Activated T-cell treated with anti-CD3 and anti-CD28 coated beads, Interleukin-2, amount 50 U/mL, for 72 hours (primary cell): ENCODE measurements around the gene OR6S1. TPM values are rescaled to one million over a fixed set of nuclear protein-coding genes. Genes with fewer than 3 reads are reported as not detected.

Experiments
- ATAC-seq, 2 donors: fragments of 150-1000 bp; cut with Tn5 transposase; replicated peaks in 1 of 2; 2 replicates each; pipeline ENCODE4 v1.10.0; 2021; ENCODE audit warnings: moderate library complexity in 2 of 2, mild to moderate bottlenecking in 1 of 2
- DNase-seq, 2 donors: peaks; one replicate each; pipeline ENCODE4 v3.0.0; 2021 to 2022; ENCODE audit warnings: mixed read lengths in 1 of 2
- H3K27ac Mint-ChIP-seq: one replicate; pipeline ENCODE4 v1.8.0; 2022; ENCODE audit warnings: mild to moderate bottlenecking, moderate library complexity, mixed read lengths
- H3K27me3 Mint-ChIP-seq: one replicate; pipeline ENCODE4 v1.8.0; 2022; ENCODE audit warnings: low read depth, mixed read lengths
- H3K36me3 Mint-ChIP-seq, 2 donors: one replicate each; pipeline ENCODE4 v1.8.0; 2022; ENCODE audit warnings: mixed read lengths in 2 of 2, mild to moderate bottlenecking in 1 of 2; ENCODE audit not compliant: insufficient read depth in 2 of 2
- H3K4me1 Mint-ChIP-seq: one replicate; pipeline ENCODE4 v1.8.0; 2022; ENCODE audit warnings: low read depth, mixed read lengths
- H3K4me3 Mint-ChIP-seq, 2 donors: one replicate each; pipeline ENCODE4 v1.8.0; 2022; ENCODE audit warnings: mild to moderate bottlenecking in 2 of 2, mixed read lengths in 2 of 2, moderate library complexity in 2 of 2
- H3K9me3 Mint-ChIP-seq, 2 donors: one replicate each; pipeline ENCODE4 v1.8.0; 2022; ENCODE audit warnings: mixed read lengths in 2 of 2
- total RNA-seq, 2 donors: library from RNA; stranded (reverse); gene quantifications; one replicate each; pipeline ENCODE4 v1.2.3, GENCODE V29; 2022

Gene OR6S1, protein sequence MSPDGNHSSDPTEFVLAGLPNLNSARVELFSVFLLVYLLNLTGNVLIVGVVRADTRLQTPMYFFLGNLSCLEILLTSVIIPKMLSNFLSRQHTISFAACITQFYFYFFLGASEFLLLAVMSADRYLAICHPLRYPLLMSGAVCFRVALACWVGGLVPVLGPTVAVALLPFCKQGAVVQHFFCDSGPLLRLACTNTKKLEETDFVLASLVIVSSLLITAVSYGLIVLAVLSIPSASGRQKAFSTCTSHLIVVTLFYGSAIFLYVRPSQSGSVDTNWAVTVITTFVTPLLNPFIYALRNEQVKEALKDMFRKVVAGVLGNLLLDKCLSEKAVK
- not detected for total RNA-seq

DNA sequence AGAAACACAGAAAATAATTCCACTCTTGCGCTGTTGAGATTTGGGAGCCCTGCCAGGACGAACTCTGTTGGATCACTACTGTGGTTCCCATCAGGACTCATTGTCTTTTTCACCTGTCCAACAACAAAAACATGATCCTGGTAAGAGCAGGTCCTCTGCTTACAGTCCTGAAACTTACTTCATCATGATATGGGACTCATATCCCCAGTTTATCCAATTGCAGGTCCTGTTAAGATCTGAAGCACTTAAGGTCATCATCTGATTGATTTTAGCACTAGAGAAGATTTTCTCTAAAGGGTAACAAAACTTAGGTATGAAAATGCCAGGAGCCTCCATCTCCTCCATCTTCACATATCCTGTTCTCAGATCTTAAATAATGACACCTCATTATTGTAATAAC lies at the start of gene OR6S1:
OR6S1 (minus strand) TSS at position 101 of the 400 bp plus-strand sequence; CDS start at position 101, 0 bp downstream.
- no peaks in the 10 kb centered on the region for H3K36me3 Mint-ChIP-seq
- DNase-seq (no peak), ATAC-seq (no peak)
- no peaks in the 10 kb centered on the region for H3K9me3 Mint-ChIP-seq
- H3K4me3 Mint-ChIP-seq: no peak within 1 kb of the TSS
- no peaks in the 10 kb centered on the region for H3K4me1 Mint-ChIP-seq
- H3K27me3 Mint-ChIP-seq: peaks cover 27% of the 10 kb centered on the region
- no peak within 1 kb of the TSS for H3K27ac Mint-ChIP-seq

DNA sequence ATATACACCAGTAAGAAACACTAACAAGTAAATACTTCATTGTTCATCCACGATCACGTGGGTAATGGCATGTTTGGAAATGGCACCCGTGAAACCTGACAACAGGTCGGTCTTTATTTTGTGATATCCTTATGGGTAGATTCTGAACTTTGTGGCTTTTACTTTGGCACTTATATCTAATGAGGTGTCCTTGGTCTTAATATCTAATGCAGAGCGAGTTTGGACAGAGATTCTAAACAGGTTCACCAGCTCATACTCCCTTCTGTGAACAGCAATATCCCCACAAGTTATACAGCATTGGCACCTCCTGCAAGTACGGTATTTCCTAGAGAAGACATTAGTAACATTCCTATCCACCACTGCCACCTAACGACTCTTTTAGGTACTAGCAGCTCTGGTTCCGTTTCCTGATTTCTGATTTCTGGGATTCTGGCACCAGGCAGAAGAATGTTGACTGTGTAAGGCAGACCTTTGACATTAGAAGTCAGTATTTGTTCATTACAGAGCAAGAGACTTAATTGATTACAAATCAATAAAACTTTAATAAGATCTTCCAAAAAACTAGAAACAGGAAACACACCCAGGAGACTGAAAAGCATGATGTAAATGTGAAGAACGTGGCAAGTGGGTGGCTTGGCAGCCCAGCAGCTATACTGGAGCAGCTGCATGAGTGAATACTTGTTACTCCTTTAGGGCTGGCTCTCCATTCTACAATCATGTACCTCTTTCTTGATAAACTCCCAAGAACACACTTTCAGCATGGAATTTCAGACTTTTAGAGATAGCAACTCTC lies 49.6 kb upstream of the OR6S1 start:
- H3K27me3 Mint-ChIP-seq: no peaks in the 10 kb centered on the region
- H3K27ac Mint-ChIP-seq: no peak overlapping the region

DNA sequence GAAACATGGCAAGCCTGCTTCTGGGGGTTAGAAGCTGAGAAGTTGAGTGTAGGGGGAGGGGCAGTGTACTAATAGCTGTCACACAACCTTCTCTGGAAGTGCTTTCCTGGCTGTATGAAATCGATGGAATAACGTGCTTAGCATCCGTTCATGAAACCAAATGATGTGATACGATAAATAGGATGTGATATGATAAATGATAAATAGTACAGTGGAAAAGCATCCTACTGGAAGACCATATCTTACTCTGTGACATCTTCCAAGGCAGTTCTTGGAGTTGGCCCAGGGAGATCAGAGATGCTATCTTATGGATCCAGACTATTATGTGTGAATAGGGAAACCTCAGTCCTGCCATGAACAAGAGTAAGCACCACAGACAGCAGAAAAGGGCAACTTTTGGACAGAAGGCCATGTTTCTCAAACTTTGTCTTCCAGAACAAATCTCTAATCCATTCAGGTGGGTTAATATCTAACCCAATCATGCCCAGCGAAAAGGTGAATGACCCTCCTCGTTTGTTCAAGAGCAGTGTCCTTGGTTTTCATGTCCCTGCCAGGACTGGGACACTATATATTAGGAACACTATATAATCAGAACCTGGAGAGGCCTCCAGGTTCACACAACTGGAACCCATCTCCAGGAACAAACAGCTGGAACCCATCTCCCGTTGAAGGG lies 46.8 kb upstream of the OR6S1 start, which contains the start of gene ANG:
ANG (plus strand) TSS at position 598 of the 673 bp plus-strand sequence. CDS start 4,801 bp downstream, outside the sequence.
- Mint-ChIP-seq H3K27ac (no peak within 1 kb of the TSS), H3K36me3 (no peaks in the 10 kb centered on the region), H3K9me3 (no peaks in the 10 kb centered on the region), H3K4me1 (peaks cover 19% of the 10 kb centered on the region), H3K27me3 (no peaks in the 10 kb centered on the region), H3K4me3 (no peak within 1 kb of the TSS)
- DNase-seq: no peak
- ATAC-seq: no peak

More for the DNA sequence above, 49.6 kb upstream of the OR6S1 start:
- Mint-ChIP-seq H3K9me3 (no peaks in the 10 kb centered on the region), H3K4me1 (peaks cover 12% of the 10 kb centered on the region), H3K36me3 (no peaks in the 10 kb centered on the region), H3K4me3 (peak overlapping the region in 1 of 2 donors; percentile 39)
- DNase-seq (peak; percentile 36 to 48), ATAC-seq (peak; percentile 65 to 80)

DNA sequence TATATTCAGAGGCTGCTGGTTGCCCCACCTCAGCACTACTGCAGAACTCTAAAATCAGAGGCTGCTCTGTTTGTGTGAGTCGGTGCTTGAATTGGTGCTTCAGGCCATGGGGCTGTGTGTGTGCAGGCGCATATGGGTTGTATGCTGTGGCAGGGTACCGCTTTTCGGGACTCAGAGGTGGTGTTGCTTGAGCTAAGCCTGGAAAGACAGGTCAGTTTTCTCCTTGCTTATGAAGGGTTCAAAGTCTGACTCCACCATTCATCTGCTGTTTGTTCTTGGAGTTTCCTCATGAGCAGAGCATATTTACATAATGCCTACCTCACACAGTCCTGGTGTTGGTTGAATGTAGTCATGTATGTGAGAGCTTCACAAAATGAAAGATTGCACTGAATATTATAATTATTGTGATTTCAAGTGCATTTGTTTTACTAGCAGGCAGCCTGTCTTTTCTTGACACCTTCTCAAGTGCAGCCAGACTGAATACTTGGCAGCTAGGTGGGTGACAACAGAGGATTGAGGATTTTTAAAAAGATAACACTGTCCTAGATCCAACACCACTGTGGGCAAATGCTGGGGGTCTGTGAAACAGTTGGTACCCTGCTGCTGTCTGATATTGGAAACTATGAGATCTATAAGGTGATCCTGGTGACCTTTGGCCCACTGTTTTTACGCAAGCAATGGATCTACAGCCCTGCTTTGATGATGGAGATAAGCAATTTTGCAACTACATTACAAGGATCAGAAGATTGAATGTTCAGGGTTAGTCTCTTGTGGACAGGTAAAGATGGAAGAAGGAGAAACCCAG lies 46.1 kb upstream of the OR6S1 start:
- H3K4me1 Mint-ChIP-seq: peaks cover 19% of the 10 kb centered on the region

DNA sequence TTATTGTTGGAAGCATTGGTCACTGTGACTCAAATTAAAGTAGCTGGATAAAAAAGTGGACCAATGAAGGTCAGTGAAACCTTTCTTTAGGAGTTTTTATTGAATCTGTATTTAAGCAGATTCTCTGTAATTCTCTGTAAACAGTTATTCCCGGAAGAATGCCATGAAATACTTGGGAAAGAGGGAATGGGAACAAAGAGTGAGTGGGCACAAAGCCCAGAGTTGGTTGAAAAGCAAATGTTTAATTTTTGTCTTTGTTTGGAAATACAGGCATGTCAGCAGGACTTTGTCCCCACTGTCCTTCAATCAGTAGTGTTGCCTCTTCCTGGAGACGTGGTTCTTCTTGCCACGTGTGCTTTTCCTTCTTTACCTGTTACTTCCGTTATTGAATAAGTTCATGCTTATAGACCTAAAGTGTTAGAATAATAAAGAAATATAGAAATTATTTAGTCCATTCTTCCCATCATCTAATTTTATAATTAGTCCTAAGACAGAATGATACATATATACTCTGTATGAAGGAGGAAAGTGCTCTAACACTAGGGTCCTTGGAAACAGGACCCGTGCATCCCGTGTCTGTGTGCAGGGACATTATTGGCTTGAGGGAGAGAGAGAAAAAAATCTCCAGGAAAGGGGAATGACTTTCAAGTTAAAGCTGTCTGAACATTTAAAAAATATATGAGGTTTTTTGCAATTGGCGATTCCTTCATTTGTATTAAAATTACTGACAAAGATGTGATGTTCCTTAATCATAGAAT lies 45.1 kb upstream of the OR6S1 start:
- H3K27me3 Mint-ChIP-seq: no peaks in the 10 kb centered on the region
- no peak overlapping the region for H3K4me3 Mint-ChIP-seq
- no peaks in the 10 kb centered on the region for H3K36me3 Mint-ChIP-seq
- ATAC-seq (no peak), DNase-seq (no peak)
- no peaks in the 10 kb centered on the region for H3K9me3 Mint-ChIP-seq
- H3K27ac Mint-ChIP-seq: no peak overlapping the region
- peaks cover 14% of the 10 kb centered on the region for H3K4me1 Mint-ChIP-seq

More for the DNA sequence above, 46.1 kb upstream of the OR6S1 start:
- DNase-seq: no peak
- no peaks in the 10 kb centered on the region for H3K9me3 Mint-ChIP-seq
- H3K27ac Mint-ChIP-seq: no peak overlapping the region
- H3K4me3 Mint-ChIP-seq: no peak overlapping the region
- no peak for ATAC-seq
- no peaks in the 10 kb centered on the region for H3K36me3 Mint-ChIP-seq
- no peaks in the 10 kb centered on the region for H3K27me3 Mint-ChIP-seq

DNA sequence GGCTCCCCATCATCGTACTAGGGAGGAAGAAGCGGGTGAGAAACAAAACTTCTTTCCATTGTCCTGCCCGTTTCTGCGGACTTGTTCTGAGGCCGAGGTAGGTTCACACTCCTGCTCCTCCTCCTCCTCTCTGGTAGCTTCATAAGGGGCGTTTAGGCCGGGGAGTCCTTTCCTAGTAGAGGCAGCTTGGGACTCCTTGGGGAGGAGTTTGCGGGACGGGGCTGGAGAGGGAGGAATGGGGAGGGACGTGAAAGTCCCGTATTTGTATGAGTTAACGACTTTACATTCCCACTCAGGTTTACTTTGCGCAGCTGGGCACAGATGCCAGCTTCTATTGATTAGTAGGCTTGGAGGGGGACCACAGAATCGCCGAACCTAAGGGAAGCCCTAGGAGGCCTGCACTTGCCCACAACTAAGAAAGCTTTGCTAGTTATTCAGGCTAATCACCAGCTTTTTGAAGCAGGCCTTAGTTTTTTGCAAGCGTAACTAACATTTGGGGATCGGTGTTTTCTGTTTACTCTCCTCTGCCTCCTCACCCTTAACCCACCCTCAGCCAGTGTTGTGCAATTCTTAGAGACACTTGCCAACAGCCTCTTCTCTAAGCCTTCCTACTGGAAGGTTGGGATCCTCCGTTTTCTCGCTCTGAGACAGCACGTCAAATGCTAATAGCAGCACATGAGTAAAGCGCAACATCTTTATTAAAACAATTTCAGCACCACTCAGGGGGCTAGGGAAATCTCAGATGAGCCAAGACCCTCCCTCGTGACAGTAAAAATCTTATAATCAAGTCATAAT lies 43.4 kb upstream of the OR6S1 start:
- no peaks in the 10 kb centered on the region for H3K27me3 Mint-ChIP-seq
- no peaks in the 10 kb centered on the region for H3K9me3 Mint-ChIP-seq
- peak overlapping the region; percentile 17 for H3K27ac Mint-ChIP-seq
- H3K4me3 Mint-ChIP-seq: no peak overlapping the region
- ATAC-seq: no peak
- no peaks in the 10 kb centered on the region for H3K36me3 Mint-ChIP-seq
- H3K4me1 Mint-ChIP-seq: peaks cover 7% of the 10 kb centered on the region
- DNase-seq: no peak

DNA sequence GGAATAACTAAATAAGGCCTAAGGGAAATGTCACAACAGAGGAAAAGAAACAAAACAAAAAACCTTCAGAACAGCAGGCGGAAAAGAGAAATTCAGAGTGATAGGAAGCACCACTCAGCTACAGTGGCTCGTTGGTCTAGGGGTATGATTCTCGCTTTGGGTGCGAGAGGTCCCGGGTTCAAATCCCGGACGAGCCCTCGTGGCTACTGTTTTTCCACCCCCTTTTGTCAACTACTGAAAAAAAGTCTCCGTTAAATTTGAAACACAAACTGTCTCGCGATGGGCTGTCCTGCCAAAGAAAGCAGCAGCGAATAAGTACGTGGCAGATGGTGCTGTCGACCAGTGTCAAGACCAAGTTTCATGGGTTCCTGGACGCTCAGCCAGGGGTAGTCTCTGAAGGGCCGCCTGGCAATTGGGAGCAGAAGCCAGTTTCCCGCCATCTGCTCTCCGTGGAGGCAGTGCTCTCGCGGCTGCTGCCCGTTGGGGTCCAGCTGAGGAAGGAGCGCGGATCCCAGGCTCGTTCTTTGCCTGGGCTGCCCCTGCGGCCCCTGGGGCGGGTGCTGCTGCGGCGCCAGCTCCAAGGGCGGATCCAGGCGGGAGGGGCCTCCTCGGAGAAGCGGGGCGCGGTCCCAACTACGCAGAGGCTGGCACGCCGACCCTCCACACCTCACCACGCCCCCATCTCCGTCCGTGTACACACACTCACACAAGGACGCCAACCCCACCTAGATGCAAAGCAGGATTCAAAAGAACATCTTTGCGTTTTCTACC lies 42.6 kb upstream of the OR6S1 start, which contains the start of gene RNASE4:
RNASE4 (plus strand) TSS at position 670 of the 771 bp plus-strand sequence. CDS start 14,812 bp downstream, outside the sequence.
- peak within 1 kb of the TSS; percentile 17 for H3K27ac Mint-ChIP-seq
- H3K36me3 Mint-ChIP-seq: no peaks in the 10 kb centered on the region
- no peaks in the 10 kb centered on the region for H3K27me3 Mint-ChIP-seq

DNA sequence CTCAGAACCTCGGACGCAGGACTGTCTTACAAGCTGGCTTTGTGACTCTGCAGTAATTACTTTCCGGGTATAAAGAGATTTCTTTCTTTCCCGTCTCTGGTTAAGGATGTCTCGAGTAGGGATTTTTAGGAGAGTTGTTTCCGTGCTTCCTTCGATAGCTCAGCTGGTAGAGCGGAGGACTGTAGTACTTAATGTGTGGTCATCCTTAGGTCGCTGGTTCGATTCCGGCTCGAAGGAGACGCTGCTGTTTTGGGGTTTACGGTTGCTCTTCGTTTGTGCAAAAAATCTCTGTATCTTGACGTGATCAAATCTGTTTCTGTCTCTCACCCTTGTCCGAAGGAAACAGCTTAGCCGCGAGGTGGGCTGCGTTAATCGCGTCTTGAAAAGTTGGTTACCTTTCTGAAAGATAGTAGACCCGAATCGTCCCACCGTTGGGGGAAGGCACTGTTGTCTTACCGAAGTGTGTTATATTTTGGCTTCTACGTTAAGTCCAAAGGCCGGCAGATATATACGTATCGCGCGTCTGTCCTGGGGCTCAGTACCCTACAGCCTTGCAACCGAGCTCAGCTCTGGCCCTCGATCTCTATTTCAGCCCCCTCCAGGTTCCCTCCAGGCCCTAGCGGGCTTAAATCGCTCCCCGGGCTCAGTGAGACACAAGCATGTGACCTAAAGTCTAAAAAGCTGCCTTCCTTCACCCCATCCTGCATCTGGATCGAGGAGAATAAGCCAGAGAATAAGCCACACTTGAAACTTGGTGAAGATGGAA lies 41.8 kb upstream of the OR6S1 start:
- DNase-seq (peak; percentile 82 to 86), ATAC-seq (peak; percentile 59 to 60)
- peaks cover 7% of the 10 kb centered on the region for H3K4me1 Mint-ChIP-seq
- H3K4me3 Mint-ChIP-seq: no peak overlapping the region
- H3K36me3 Mint-ChIP-seq: no peaks in the 10 kb centered on the region
- H3K27me3 Mint-ChIP-seq: no peaks in the 10 kb centered on the region
- no peak overlapping the region for H3K27ac Mint-ChIP-seq
- H3K9me3 Mint-ChIP-seq: no peaks in the 10 kb centered on the region

More for the DNA sequence above, 42.6 kb upstream of the OR6S1 start, which contains the start of gene RNASE4:
- DNase-seq (peak; percentile 77 to 85), ATAC-seq (peak; percentile 44 to 45)
- H3K4me1 Mint-ChIP-seq: peaks cover 7% of the 10 kb centered on the region
- no peak within 1 kb of the TSS for H3K4me3 Mint-ChIP-seq
- no peaks in the 10 kb centered on the region for H3K9me3 Mint-ChIP-seq

DNA sequence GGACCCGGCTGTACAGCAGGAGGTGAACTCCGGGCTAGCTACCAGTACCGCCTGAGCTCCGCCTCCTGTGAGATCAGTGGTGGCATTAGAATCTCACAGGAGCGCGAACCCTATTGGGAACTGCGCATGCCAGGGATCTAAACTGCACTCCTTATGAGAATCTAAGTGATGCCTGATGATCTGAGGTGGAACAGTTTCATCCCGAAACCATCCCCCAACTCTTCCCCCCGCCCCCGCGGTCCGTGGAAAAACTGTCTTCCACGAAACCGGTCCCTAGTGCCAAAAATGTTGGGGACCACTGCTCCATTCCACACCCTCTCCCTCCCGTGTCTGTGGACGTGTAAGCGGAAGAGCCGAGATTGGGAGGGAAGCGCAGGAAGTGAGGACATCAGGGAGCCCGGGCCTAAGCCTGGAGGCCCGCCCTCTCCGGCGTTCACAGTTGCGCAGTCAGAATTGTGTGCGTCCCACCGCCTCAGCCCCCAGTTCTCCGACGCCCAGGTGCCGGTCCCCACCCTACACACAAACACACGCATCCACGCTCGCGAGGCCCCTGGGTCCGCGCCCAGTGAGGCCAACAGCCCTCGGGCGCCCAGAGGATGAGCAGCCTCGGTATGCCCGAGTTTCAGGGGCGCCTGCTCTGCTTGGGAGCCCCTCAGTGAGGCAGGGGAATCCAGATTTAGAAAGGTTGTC lies 41.1 kb upstream of the OR6S1 start:
- no peaks in the 10 kb centered on the region for H3K36me3 Mint-ChIP-seq
- no peaks in the 10 kb centered on the region for H3K27me3 Mint-ChIP-seq
- ATAC-seq (peak; percentile 69 to 72), DNase-seq (peak; percentile 81 to 83)
- H3K4me1 Mint-ChIP-seq: peaks cover 7% of the 10 kb centered on the region
- no peak overlapping the region for H3K4me3 Mint-ChIP-seq
- no peaks in the 10 kb centered on the region for H3K9me3 Mint-ChIP-seq
- no peak overlapping the region for H3K27ac Mint-ChIP-seq

DNA sequence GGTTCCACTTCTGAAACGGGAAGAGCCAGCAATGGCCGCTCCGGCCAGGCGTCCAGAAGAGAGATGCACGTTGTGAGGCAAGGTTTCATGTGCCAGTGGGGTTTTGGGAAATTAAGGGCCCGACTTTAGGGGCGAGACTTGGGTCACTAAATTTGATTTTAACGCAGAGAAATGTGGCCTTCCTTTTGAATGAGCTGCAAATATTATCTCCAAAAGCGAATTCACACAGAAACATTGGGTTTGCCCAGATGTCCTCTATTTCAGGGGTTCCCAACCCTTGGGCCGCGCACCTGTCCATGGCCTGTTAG lies 40.6 kb upstream of the OR6S1 start:
- H3K4me1 Mint-ChIP-seq: peaks cover 7% of the 10 kb centered on the region
- no peaks in the 10 kb centered on the region for H3K27me3 Mint-ChIP-seq
- no peak overlapping the region for H3K4me3 Mint-ChIP-seq
- DNase-seq (no peak), ATAC-seq (no peak)
- no peaks in the 10 kb centered on the region for H3K36me3 Mint-ChIP-seq
- no peak overlapping the region for H3K27ac Mint-ChIP-seq
- no peaks in the 10 kb centered on the region for H3K9me3 Mint-ChIP-seq
